AG08395 (cell line): ENCODE data around the gene GRIN1.
"Not testable (repeated sequence)": the region's sequence is repeated elsewhere in the genome, so short reads cannot be mapped to it uniquely, and the experiment has no call there.

Experiments
- DNase-seq: peaks from one replicate; pipeline ENCODE4 v3.0.0; 2012; ENCODE audit warnings: mixed read lengths, low spot score

The GRIN1 gene

DNA sequence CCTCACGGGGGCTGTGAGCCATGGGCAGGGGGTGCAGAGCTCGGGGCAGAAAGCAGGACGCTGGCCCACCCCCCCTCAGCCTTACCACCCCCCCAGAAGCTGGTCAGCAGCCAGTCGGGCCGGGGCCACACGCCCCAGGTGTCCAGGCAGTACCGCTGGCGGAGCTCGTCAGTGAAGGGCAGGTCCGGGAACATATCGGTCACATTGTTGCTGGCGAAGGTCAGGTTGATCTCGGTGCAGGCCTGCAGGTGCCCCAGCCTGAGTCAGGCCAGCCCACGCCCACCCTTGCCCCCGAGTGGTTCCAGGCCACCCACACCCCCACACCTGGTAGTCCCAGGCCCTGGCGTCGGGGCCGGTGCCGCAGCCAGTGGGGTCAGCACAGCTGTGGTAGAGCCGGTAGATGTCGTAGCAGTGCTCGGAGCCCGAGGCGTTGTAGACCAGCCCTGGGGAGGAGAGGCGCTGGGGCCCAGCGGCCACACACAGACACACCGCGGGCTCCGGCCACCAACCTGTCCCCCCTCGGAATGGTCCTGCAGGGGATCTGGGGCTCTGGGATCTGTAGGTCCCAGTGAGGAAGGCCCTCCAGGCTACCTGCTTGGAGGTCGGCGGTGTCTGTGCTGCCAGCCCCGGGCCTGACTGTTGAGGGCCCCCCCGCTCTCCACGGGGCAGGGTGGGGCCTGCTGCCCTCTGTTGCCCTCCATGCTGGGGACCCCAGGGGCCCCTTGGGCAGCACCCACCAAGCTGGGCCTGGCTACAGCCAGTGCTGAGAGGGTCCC is 27.0 kb upstream of the GRIN1 start:
- DNase-seq = no peak

DNA sequence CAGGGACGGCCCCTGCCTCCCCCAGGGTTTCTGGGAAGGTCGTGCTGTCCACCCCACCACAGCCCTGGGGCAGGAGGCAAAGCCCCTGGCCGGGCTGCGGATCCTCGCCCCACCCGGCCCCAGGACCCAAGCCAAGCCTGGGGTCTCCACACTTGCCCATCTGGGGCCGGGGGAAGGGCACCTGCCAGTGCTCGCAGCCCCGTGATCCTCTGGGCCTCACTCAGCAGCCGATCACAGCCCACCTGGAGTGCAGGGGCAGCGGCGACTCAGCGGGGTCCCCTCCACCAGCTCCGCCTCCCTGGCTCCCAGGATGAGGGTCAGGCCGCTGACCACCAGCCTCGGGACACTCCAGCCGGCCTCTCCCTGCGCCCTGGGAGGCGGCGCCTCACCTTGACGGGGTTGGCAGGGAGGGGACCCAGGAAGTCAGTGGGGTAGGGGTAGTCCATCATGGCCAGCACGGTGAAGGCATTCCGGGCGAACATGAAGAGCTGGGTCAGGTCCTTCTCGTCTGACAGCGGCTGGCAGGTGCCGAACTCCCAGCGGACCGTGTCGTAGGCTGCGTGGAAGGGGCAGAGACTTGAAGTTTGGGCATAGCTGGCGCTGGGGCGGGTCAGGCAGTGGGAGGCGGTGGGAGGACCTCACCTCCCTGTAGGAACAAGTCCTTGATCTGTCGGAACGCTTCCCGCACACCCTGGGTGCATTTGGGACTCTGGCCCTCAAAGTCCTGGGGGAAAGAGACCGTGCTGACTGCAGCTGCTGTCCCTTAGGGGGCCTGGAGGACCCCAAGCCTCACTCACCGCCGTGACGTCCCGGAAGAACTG is 26.2 kb upstream of the GRIN1 start:
- no peak for DNase-seq

- DNase-seq = peak; percentile 50
These were observed 25.4 kb upstream of the GRIN1 start for GRCh38 chr9:137113385-137114159.

- DNase-seq = no peak
These were observed 24.7 kb upstream of the GRIN1 start for GRCh38 chr9:137114220-137114612.

DNA sequence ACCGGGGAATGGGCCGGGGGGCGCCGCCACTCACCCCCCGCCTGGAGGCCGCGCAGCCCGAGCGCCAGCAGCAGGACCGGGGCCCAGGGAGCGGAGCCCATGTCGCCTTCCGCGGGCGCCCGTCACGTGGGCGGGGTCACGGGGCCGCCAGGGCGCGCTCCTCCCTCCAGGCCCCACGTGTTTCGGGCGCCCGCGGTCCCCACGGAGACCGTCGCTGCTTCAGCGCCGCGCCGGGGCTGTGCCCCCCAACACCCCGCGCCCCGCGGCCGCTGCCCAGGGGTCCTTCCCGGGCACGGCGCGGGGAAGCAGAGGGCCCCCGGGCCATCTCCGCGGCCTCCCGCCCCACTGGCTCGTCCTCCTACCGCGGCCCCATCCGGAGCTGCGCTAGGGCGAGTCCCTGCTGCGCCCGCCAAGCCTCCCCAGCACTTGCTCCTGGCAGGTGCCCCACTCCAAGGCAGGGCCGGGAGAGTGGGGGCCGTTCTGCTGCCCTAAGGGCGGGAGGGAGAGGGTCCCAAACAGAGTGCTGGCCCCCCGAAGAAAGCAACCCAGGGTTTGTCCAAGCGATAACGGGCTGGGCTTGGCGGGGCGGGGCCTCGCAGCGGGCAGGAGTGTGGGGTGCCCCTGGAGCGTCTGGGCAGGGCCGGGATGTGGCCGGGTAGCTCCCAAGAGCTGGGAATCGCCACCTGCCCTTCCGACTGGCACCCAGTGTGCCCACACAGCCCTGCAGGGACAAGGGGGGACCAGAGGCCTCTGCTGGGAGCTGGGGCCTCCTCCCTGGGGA is 24.2 kb upstream of the GRIN1 start, which contains the start of gene DPP7:
TSS of gene DPP7 (minus strand) at position 121 of the 781 bp plus-strand sequence. CDS start at position 101, 20 bp downstream.
- peak; percentile 88 for DNase-seq

GRCh38 chr9:137115394-137116026 is 23.4 kb upstream of the GRIN1 start:
- DNase-seq = peak; percentile 0

- DNase-seq = no peak
These were observed 22.9 kb upstream of the GRIN1 start for GRCh38 chr9:137116027-137116507.

- no peak for DNase-seq
These were observed 22.2 kb upstream of the GRIN1 start for GRCh38 chr9:137116728-137117127.

GRCh38 chr9:137117269-137117731 is 21.7 kb upstream of the GRIN1 start:
- no peak for DNase-seq

DNA sequence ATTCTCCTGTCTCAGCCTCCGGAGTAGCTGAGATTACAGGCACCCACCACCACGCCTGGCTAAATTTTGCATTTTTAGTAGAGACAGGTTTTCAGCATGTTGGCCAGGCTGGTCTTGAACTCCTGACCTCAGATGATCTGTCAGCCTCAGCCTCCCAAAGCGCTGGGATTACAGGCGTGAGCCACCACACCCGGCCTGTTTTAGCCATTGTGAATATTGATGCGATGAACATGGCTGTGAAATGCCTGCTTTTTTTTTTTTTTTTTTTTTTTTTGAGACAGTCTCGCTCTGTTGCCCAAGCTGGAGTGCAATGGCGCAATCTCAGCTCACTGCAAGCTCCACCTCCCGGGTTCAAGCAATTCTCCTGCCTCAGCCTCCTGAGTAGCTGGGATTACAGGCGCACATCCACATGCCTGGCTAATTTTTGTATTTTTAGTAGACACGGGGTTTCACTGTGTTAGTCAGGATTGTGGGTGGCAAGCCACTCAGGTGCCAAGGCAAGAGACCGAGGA is 20.8 kb upstream of the GRIN1 start:
- DNase-seq = not testable (repeated sequence)

DNA sequence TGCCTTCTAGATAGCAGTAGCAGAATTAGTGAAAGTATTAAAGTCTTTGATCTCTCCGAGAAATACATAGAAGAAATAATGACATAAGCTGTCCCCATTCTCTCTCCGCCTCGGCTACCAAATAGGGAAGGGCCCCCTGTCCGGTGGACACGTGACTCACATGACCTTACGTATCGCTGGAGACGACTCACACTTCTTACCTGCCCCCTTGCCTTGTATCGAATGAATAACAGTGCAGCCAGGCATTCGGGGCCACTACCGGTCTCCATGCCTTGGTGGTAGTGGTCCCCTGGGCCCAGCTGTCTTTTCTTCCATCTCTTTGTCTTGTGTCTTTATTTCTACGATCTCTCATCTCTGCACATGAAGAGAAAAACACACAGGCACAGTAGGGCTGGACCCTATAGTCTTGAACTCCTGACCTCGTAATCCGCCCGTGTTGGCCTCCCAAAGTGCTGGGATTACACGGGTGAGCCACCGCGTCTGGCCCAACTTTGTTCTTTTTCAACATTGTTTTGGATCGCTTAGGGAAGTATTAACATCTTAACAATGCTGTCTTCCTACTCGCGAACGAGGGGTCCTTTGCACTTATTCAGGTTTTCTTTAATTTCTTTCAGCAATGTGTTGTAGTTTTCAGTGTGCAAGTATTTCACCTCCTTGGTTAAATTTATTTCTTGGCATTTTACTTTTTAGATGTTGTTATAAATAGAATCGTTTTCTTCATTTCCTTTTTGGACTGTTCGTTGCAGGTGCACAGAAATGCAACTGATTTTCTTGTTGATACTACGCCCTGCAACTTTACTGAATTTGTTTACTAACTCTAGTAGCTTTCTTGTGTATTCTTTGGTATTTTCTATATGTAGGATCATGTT is 16.8 kb upstream of the GRIN1 start:
- not testable (repeated sequence) for DNase-seq

GRCh38 chr9:137122796-137123467 is 16.0 kb upstream of the GRIN1 start:
- not testable (repeated sequence) for DNase-seq

DNA sequence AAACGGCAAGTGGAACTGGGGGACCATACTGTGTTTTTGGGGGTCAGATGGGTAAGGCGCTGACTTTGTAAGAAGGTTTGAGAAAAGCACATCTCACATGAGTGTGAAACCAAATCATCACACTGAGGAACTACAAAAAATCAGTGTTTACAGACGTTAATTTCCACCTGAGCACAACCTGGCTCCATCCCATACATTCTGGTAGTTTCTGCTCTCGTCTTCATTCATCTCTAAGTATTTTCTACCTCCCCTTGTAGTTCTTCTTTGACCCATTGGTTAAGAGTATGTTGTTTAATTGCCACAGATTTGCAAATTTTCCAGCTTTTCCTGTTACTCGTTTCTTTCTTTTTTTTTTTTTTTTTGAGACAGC is 15.5 kb upstream of the GRIN1 start:
- no peak for DNase-seq

DNA sequence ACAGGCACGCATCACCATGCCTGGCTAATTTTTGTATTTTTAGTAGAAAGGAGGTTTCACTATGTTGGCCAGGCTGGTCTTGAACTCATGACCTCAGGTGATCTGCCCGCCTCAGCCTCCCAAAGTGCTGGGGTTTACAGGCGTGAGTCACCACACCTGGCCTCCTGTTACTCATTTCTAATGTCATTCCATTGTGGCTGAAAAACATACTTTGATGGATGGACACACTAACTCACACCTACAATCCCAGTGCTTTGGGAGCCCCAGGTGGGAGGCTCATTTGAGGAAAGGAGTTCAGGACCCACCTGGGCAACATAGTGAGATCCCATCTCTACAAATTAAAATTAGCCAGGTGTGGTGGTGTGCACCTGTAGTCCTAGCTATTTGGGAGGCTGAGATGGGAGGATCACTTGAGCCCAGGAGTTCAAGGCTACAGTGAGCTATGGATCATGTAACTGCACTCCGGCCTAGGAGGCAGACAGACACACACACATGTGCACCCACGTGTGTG is 14.9 kb upstream of the GRIN1 start:
- DNase-seq = not testable (repeated sequence)

GRCh38 chr9:137126786-137127185 is 12.2 kb upstream of the GRIN1 start:
- no peak for DNase-seq

- DNase-seq = no peak
These were observed 11.4 kb upstream of the GRIN1 start for GRCh38 chr9:137127301-137128157.

- DNase-seq = no peak
These were observed 10.6 kb upstream of the GRIN1 start for GRCh38 chr9:137128158-137128861.
